GM12878 (cell line): Measurements from ENCODE around the gene HSPA12B. TPM values are rescaled to one million over a fixed set of nuclear protein-coding genes. Genes with fewer than 3 reads are reported as not detected.
A peak's percentile ranks its signal among the peaks of the same experiment; 100 is the strongest.

Experiments used
- ATAC-seq: fragments of 200-7000 bp; cut with Tn5 transposase; 3 replicates; pipeline ENCODE4 v1.9.1; 2020; ENCODE audit warnings: mild to moderate bottlenecking, moderate library complexity
- BruUV-seq: library from RNA; stranded (reverse); fragments of 400-500 nt; replicated peaks from 2 replicates; lab custom pipeline; 2021; lab: Mats Ljungman, UMichigan
- CTCF ChIA-PET: fragments of 300-600 bp; sonication (Branson Sonifier 250); formaldehyde crosslinking; extraction: SDS; loops from one replicate; lab custom pipeline; 2021; ENCODE audit warnings: inconsistent platforms; lab: Yijun Ruan, JAX
- POLR2A ChIA-PET: fragments of 350-600 bp; formaldehyde crosslinking; extraction: SDS; loops from one replicate; lab custom pipeline; 2021; ENCODE audit warnings: inconsistent platforms; lab: Charles Lee
- RAD21 ChIA-PET: fragments of 300-600 bp; sonication (Branson Sonifier 250); formaldehyde crosslinking; loops from one replicate; lab custom pipeline; 2023; ENCODE audit warnings: antibody characterized with exemption; ENCODE audit not compliant: unreplicated experiment; lab: Charles Lee
- SMC1A ChIA-PET: fragments of 300-600 bp; sonication (Branson Sonifier 250); formaldehyde crosslinking; loops from one replicate; lab custom pipeline; 2023; ENCODE audit not compliant: unreplicated experiment, uncharacterized antibody; lab: Charles Lee
- DNase-seq: peaks from one replicate; pipeline ENCODE4 v3.0.0-alpha.2; 2011; ENCODE audit warnings: low read depth, low spot score
- FAIRE-seq: peaks from 3 replicates; lab custom pipeline; 2011; peaks lifted over from hg19 to GRCh38; lab: Jason Lieb, UNC
- H2AFZ ChIP-seq: 2 replicates; pipeline ENCODE4 v1.6.0; 2011; ENCODE audit warnings: low read depth, low read length, control low read depth; ENCODE audit not compliant: control insufficient read depth
- H3K27ac ChIP-seq: 2 replicates; pipeline ENCODE4 v1.5.1; 2011; ENCODE audit warnings: control low read depth; ENCODE audit not compliant: control insufficient read depth, insufficient read depth
- H3K27me3 ChIP-seq, 2 experiments: replicated peaks in 1 of 2; 2 replicates each; pipeline versions ENCODE4 v1.6.0 to v1.6.1; 2011; ENCODE audit warnings: low read length in 1 of 2; ENCODE audit not compliant: control insufficient read depth in 2 of 2, insufficient read depth in 2 of 2
- H3K36me3 ChIP-seq, 2 experiments: 2 replicates each; pipeline ENCODE4 v1.5.1; 2011; ENCODE audit warnings: low read length in 1 of 2; ENCODE audit not compliant: control insufficient read depth in 2 of 2, insufficient read depth in 2 of 2
- H3K4me1 ChIP-seq: 2 replicates; pipeline ENCODE4 v1.6.1; 2011; ENCODE audit warnings: mild to moderate bottlenecking, low read length, moderate library complexity, mixed read lengths; ENCODE audit not compliant: control insufficient read depth, insufficient read depth
- H3K4me2 ChIP-seq: 2 replicates; pipeline ENCODE4 v1.6.0; 2011; ENCODE audit warnings: control low read depth; ENCODE audit not compliant: control insufficient read depth, insufficient read depth
- H3K4me3 ChIP-seq: fragments of 200-600 bp; sonication (generic); 2 replicates; pipeline ENCODE4 v1.5.1; 2016
- H3K79me2 ChIP-seq: 2 replicates; pipeline ENCODE4 v1.6.0; 2011; ENCODE audit warnings: low read length; ENCODE audit not compliant: control insufficient read depth, insufficient read depth
- H3K9ac ChIP-seq: 2 replicates; pipeline ENCODE4 v1.8.0; 2011; ENCODE audit warnings: low read length, control low read depth, mixed read lengths; ENCODE audit not compliant: control insufficient read depth, insufficient read depth
- H3K9me3 ChIP-seq: replicated peaks from 3 replicates; pipeline ENCODE4 v1.5.1; 2011; ENCODE audit warnings: mild to moderate bottlenecking, low read length; ENCODE audit not compliant: control insufficient read depth, insufficient read depth
- H4K20me1 ChIP-seq: 2 replicates; pipeline ENCODE4 v1.6.0; 2011; ENCODE audit not compliant: control insufficient read depth, insufficient read depth
- CREM ChIP-seq: IDR thresholded peaks from 2 replicates; pipeline ENCODE4 v1.6.1; 2014; ENCODE audit warnings: antibody characterized with exemption, low read depth
- KDM1A ChIP-seq: fragments of 200-600 bp; sonication (generic); IDR thresholded peaks from 2 replicates; pipeline ENCODE4 v1.6.1; 2016; ENCODE audit warnings: borderline replicate concordance
- NBN ChIP-seq: fragments of 450-650 bp; IDR thresholded peaks from 2 replicates; pipeline ENCODE4 v1.6.1; 2016
- NKRF ChIP-seq: fragments of 450-650 bp; conservative IDR thresholded peaks from 2 replicates; pipeline ENCODE4 v1.6.1; 2017; ENCODE audit warnings: mild to moderate bottlenecking, moderate library complexity
- USF2 ChIP-seq: IDR thresholded peaks from 2 replicates; pipeline ENCODE4 v1.6.1; 2011; ENCODE audit warnings: low read depth, low read length, improper control_type of control experiment, borderline replicate concordance
- WRNIP1 ChIP-seq: IDR thresholded peaks from 2 replicates; pipeline ENCODE4 v1.6.1; 2011; ENCODE audit warnings: low read depth, low read length, improper control_type of control experiment, borderline replicate concordance
- YBX1 ChIP-seq: fragments of 450-650 bp; IDR thresholded peaks from 2 replicates; pipeline ENCODE4 v1.6.1; 2016; ENCODE audit warnings: antibody characterized with exemption
- ZBTB11 ChIP-seq: fragments of 450-650 bp; formaldehyde crosslinking; IDR thresholded peaks from 2 replicates; pipeline ENCODE4 v1.5.0; 2022; ENCODE audit warnings: mild to moderate bottlenecking, missing genetic modification characterization
- WGBS: methylation state at CpG from one replicate; pipeline ENCODE4 v1.1.6; 2016; ENCODE audit warnings: low lambda C conversion rate; ENCODE audit not compliant: insufficient replicate concordance, insufficient coverage; ENCODE audit errors: missing lambda C conversion rate; 5-methylcytosine and 5-hydroxymethylcytosine counted together
- in situ Hi-C: fragments of 300-500 bp; cut with MboI; formaldehyde crosslinking; loops from 9 replicates; pipeline ENCODE4 v1.14.3; 2018; ENCODE audit warnings: mixed read lengths
- intact Hi-C: fragments of 100-400 bp; cut with micrococcal nuclease; formaldehyde crosslinking; loops from one replicate; pipeline ENCODE4 v1.14.2; 2022; ENCODE audit not compliant: unreplicated experiment
- polyA plus RNA-seq, 11 experiments: library from polyadenylated mRNA; depleted of rRNA in 4 of 11; unstranded in 6 of 11; stranded (reverse) in 5 of 11; fragments of >200 nt; fragmentation: Nextera tagmentation in 4 of 11; fragmentation: Illumina TruSeq in 1 of 11; extraction: Ambion mirVana in 4 of 11; extraction: Trizol in 1 of 11; gene quantifications; 1 replicate in 1 of 11; 2 replicates in 10 of 11; pipeline versions ENCODE4 v1.2.1 to v1.2.3, GENCODE V29; 2011 to 2016; ENCODE audit warnings: inconsistent platforms in 2 of 11, missing spikeins in 2 of 11, low read depth in 1 of 11
- total RNA-seq, 4 experiments: library from RNA; depleted of rRNA in 3 of 4; stranded (reverse); fragments of >200 nt in 3 of 4; fragmentation: Illumina TruSeq in 1 of 4; extraction: Trizol in 1 of 4; gene quantifications; 2 replicates each; pipeline versions ENCODE4 v1.2.1 to v1.2.3, GENCODE V29; 2013 to 2021
- TF ChIP-seq, protein P1 (sequence below): fragments of 450-650 bp; IDR thresholded peaks from 2 replicates; pipeline ENCODE4 v1.6.1; 2017; ENCODE audit warnings: low read depth, mild to moderate bottlenecking, moderate library complexity

Gene HSPA12B
- total and polyA plus RNA-seq, 10 of the 15 experiments (the other 5 are each of a cell fraction or from before 2014, with no cell fraction given), result 0.08 TPM; not detected in 9

GRCh38 chr20:3768342-3769130, 36.1 kb downstream of the HSPA12B start:
- intact Hi-C loops (loop anchor here (5.0 kb wide), 2 partner anchors 51 to 91 kb away; no protein-coding TSS in a partner anchor), in situ Hi-C loops (no loop called here)
- Histone ChIP-seq H3K36me3 (no peaks in the 10 kb centered on the region; a peak in 1 of 4 replicates), H3K4me3 (peak overlapping the region; percentile 89), H3K27ac (peak overlapping the region; percentile 75), H2AFZ (peak overlapping the region; percentile 95), H3K4me1 (peaks cover 24% of the 10 kb centered on the region), H3K9ac (peak overlapping the region; percentile 75), H3K27me3 (no peaks in the 10 kb centered on the region), H3K79me2 (peaks cover 14% of the 10 kb centered on the region), H3K4me2 (peak overlapping the region; percentile 91), H4K20me1 (no peaks in the 10 kb centered on the region), H3K9me3 (no peaks in the 10 kb centered on the region)
- FAIRE-seq (peak; percentile 75), DNase-seq (no peak), ATAC-seq (peak; percentile 72)
- WGBS, result 1% methylated on average over 50 of the region's 51 CpGs
- ChIA-PET CTCF (interaction anchor here (0.7 to 5.7 kb wide), 28 partner anchors 10 to 793 kb away, joined by 3 to 52 read pairs (median 4); partner anchors contain the start of genes CENPB, SIGLEC1 and SPEF1), POLR2A (interaction anchor here (1.0 to 2.5 kb wide), 6 partner anchors 10 to 314 kb away, joined by 3 to 9 read pairs (median 4); partner anchors contain the start of gene AP5S1), RAD21 (interaction anchor here (0.7 to 2.1 kb wide), 14 partner anchors 11 to 303 kb away, joined by 3 to 10 read pairs (median 4); partner anchors contain the start of genes AP5S1, CENPB and SPEF1), SMC1A (interaction anchor here (0.8 to 2.2 kb wide), 12 partner anchors 16 to 302 kb away, joined by 3 to 12 read pairs (median 4); partner anchors contain the start of genes AP5S1 and CENPB)
- BruUV-seq, result no TSS peak
- no peak for TF ChIP-seq USF2
- no peak for TF ChIP-seq YBX1
- TF ChIP-seq WRNIP1, result 0 out of 2 replicates have a peak, but pooled peaks have one; percentile 64
- no peak for TF ChIP-seq KDM1A
- TF ChIP-seq, protein P1, sequence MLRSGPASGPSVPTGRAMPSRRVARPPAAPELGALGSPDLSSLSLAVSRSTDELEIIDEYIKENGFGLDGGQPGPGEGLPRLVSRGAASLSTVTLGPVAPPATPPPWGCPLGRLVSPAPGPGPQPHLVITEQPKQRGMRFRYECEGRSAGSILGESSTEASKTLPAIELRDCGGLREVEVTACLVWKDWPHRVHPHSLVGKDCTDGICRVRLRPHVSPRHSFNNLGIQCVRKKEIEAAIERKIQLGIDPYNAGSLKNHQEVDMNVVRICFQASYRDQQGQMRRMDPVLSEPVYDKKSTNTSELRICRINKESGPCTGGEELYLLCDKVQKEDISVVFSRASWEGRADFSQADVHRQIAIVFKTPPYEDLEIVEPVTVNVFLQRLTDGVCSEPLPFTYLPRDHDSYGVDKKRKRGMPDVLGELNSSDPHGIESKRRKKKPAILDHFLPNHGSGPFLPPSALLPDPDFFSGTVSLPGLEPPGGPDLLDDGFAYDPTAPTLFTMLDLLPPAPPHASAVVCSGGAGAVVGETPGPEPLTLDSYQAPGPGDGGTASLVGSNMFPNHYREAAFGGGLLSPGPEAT, result no peak
- TF ChIP-seq ZBTB11 (CRISPR knock-in tag), result no peak
- TF ChIP-seq CREM, result 0 out of 2 replicates have a peak, but pooled peaks have one; percentile 52
- 0 out of 2 replicates have a peak, but pooled peaks have one; percentile 7 for TF ChIP-seq NKRF
- no peak for TF ChIP-seq NBN
